Stimulated activated CD4-positive, alpha-beta T cell treated with anti-CD3 and anti-CD28 coated beads, Interleukin-12 subunit alpha, Interleukin-12 subunit beta, amount 100 ng/mL, for 4 hours (primary cell): ENCODE data around the gene SMCR8.
"Not testable (repeated sequence)": the region's sequence is repeated elsewhere in the genome, so short reads cannot be mapped to it uniquely, and the experiment has no call there.

Experiments
- DNase-seq: peaks from one replicate; pipeline ENCODE4 v3.0.0-alpha.2; 2020

SMCR8 gene

GRCh38 chr17:18361837-18362697 lies 47.0 kb downstream of the SMCR8 start:
- DNase-seq = no peak

GRCh38 chr17:18362698-18363100 lies 47.6 kb downstream of the SMCR8 start:
- no peak for DNase-seq

DNA sequence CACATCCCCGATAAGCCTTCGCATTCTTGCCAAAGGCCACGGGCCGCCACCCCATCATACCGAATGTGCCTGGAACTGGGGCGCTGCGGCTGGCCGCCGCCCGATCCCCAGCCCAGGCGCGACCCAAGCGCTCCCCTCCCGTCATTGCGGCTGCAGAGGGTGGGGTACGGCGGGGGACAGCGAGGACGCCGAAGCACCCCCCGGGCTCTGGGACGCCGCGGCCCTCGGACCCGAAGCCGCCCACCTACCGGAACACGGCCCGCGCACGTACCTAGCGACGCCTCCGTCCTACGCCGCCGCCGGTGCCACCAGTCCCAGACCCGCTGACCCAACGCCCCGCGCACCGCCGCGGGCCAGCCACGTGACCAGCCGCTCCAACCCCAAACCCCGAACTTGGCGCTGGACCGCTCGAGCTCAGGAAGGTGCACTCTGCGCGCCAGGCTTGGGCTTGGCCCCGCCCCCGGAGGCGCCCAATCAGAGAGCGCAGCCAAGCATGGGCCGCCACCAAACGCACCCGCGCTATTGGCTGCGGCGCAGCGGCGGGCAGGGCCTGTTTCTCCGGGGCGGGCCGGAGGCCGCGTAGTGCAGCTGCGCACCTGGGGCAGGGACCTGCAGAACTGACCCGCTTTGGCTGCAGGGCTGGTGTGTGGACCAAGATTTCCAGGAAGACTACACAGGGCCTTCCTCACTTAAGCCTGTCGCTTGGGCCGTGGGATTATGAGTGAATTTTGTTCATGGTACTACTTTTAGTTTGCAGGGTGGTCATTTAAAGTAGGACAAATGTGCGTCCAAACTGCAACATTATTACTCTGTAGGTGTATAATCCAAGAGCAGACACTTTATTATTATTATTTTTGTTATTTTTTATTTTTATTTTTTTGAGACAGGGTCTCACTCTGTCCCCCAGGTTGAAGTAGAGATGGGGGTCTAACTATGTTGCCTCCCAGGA lies 48.3 kb downstream of the SMCR8 start, which contains the start of gene SHMT1:
SHMT1 (minus strand) TSS at position 450 of the 949 bp plus-strand sequence. CDS start 7,569 bp downstream, outside the sequence.
- peak; percentile 88 for DNase-seq

- DNase-seq = no peak
Observed at GRCh38 chr17:18364166-18364565, 49.1 kb downstream of the SMCR8 start.

GRCh38 chr17:18368946-18369345 lies 53.9 kb downstream of the SMCR8 start:
- DNase-seq = no peak

DNA sequence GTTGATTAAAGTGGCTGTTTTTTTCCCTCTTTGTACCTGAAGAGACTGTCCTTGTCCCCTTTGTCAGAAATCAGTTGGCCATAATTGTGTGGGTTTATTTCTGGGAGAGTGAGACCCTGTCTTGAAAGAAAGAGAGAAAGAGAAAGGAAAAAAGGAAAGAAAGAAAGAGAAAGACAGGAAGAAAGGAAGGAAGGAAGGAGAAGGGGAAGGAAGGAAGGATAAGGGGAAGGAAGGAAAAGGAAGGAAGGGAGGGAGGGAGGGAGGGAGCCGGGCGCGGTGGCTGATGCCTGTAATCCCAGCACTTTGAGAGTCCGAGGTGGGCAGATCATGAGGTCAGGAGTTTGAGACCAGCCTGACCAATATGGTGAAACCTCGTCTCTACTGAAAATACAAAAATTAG lies 55.7 kb downstream of the SMCR8 start:
- no peak for DNase-seq

GRCh38 chr17:18371455-18371854 lies 56.4 kb downstream of the SMCR8 start:
- DNase-seq = no peak

- not testable (repeated sequence) for DNase-seq
Observed at GRCh38 chr17:18373181-18373580, 58.1 kb downstream of the SMCR8 start.

DNA sequence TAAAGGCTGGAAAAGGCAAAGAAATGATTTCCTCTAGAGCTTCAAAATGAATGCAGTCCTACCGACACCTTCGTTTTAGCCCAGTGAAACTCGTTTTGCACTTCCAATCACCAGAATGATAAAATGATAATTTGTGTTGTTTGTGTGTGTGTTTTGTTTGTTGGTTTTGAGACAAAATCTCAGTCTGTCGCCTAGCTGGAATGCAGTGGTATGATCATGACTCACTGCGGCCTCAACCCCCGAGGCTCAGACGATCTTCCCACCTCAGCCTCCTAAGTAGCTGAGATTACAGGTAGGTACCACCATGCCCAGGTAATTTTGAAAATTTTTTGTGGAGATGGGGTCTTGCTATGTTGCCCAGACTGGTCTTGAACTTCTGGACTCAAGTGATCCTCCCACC lies 59.1 kb downstream of the SMCR8 start:
- DNase-seq = no peak
